Parathyroid adenoma (tissue), 2 donors: Measurements from ENCODE around the gene S100A1.
A peak's percentile ranks its signal among the peaks of the same experiment; 100 is the strongest.

Experiments used
- H2AFZ ChIP-seq: fragments of 300-600 bp; sonication (generic); one replicate; pipeline ENCODE4 v1.7.0; 2017; ENCODE audit warnings: antibody characterized with exemption, mild to moderate bottlenecking
- H3K27ac ChIP-seq: fragments of 300-600 bp; sonication (generic); one replicate; pipeline ENCODE4 v1.7.0; 2017
- H3K27me3 ChIP-seq: fragments of 300-600 bp; sonication (generic); one replicate; pipeline ENCODE4 v1.7.0; 2017; ENCODE audit warnings: low read length; ENCODE audit not compliant: control insufficient read depth, insufficient read depth
- H3K36me3 ChIP-seq: fragments of 300-600 bp; sonication (generic); one replicate; pipeline ENCODE4 v1.7.0; 2017; ENCODE audit warnings: low read length; ENCODE audit not compliant: control insufficient read depth, insufficient read depth
- H3K4me1 ChIP-seq: fragments of 300-600 bp; sonication (generic); one replicate; pipeline ENCODE4 v1.7.0; 2017; ENCODE audit warnings: control low read depth
- H3K4me2 ChIP-seq: fragments of 300-600 bp; sonication (generic); one replicate; pipeline ENCODE4 v1.7.0; 2017; ENCODE audit warnings: low read length
- H3K4me3 ChIP-seq: fragments of 300-600 bp; sonication (generic); one replicate; pipeline ENCODE4 v1.7.0; 2017; ENCODE audit warnings: low read depth, low read length
- H3K79me2 ChIP-seq: fragments of 300-600 bp; sonication (generic); one replicate; pipeline ENCODE4 v1.7.0; 2017; ENCODE audit warnings: control low read depth
- H3K9ac ChIP-seq: fragments of 300-600 bp; sonication (generic); one replicate; pipeline ENCODE4 v1.7.0; 2017; ENCODE audit warnings: mild to moderate bottlenecking
- H3K9me3 ChIP-seq: fragments of 300-600 bp; sonication (generic); one replicate; pipeline ENCODE4 v1.7.0; 2017; ENCODE audit warnings: low read length; ENCODE audit not compliant: control insufficient read depth
- CTCF ChIP-seq: fragments of 300-600 bp; sonication (generic); IDR thresholded peaks from one replicate; pipeline ENCODE4 v1.7.0; 2017; ENCODE audit warnings: antibody characterized with exemption, mild to moderate bottlenecking
- donor health status: primary hyperparathyroidism.

Gene S100A1

GRCh38 chr1:153640861-153641260 is 12.6 kb downstream of the S100A1 start:
- no peak overlapping the region for H3K27ac ChIP-seq
- H3K27me3 ChIP-seq: no peaks in the 10 kb centered on the region
- H2AFZ ChIP-seq: no peak overlapping the region
- no peaks in the 10 kb centered on the region for H3K9me3 ChIP-seq
- H3K79me2 ChIP-seq: peaks cover 3% of the 10 kb centered on the region
- no peak for TF ChIP-seq CTCF
- H3K4me3 ChIP-seq: no peak overlapping the region
- H3K36me3 ChIP-seq: no peaks in the 10 kb centered on the region
- H3K4me2 ChIP-seq: no peak overlapping the region
- H3K4me1 ChIP-seq: no peaks in the 10 kb centered on the region
- no peak overlapping the region for H3K9ac ChIP-seq

GRCh38 chr1:153642161-153642560 is 13.9 kb downstream of the S100A1 start:
- no peaks in the 10 kb centered on the region for H3K4me1 ChIP-seq
- TF ChIP-seq CTCF: no peak
- H3K27ac ChIP-seq: no peak overlapping the region
- H3K27me3 ChIP-seq: no peaks in the 10 kb centered on the region
- no peak overlapping the region for H3K4me3 ChIP-seq
- no peak overlapping the region for H3K9ac ChIP-seq
- no peaks in the 10 kb centered on the region for H3K79me2 ChIP-seq
- no peaks in the 10 kb centered on the region for H3K9me3 ChIP-seq
- no peak overlapping the region for H3K4me2 ChIP-seq
- no peaks in the 10 kb centered on the region for H3K36me3 ChIP-seq
- H2AFZ ChIP-seq: no peak overlapping the region

GRCh38 chr1:153643100-153643499 is 14.9 kb downstream of the S100A1 start:
- no peaks in the 10 kb centered on the region for H3K9me3 ChIP-seq
- no peak for TF ChIP-seq CTCF
- H2AFZ ChIP-seq: no peak overlapping the region
- H3K4me1 ChIP-seq: no peaks in the 10 kb centered on the region
- H3K79me2 ChIP-seq: no peaks in the 10 kb centered on the region
- H3K36me3 ChIP-seq: no peaks in the 10 kb centered on the region
- no peak overlapping the region for H3K4me2 ChIP-seq
- no peaks in the 10 kb centered on the region for H3K27me3 ChIP-seq
- no peak overlapping the region for H3K27ac ChIP-seq
- H3K4me3 ChIP-seq: no peak overlapping the region
- H3K9ac ChIP-seq: no peak overlapping the region

GRCh38 chr1:153643816-153644215 is 15.6 kb downstream of the S100A1 start:
- no peak for TF ChIP-seq CTCF
- Histone ChIP-seq H3K27me3 (no peaks in the 10 kb centered on the region), H3K9me3 (no peaks in the 10 kb centered on the region), H3K4me2 (peak overlapping the region; percentile 44), H3K4me3 (peak overlapping the region; percentile 14), H3K79me2 (no peaks in the 10 kb centered on the region), H3K27ac (no peak overlapping the region), H3K4me1 (peaks cover 3% of the 10 kb centered on the region), H2AFZ (no peak overlapping the region), H3K36me3 (no peaks in the 10 kb centered on the region), H3K9ac (no peak overlapping the region)

- no peak overlapping the region for H3K4me2 ChIP-seq
These were observed 18.6 kb downstream of the S100A1 start for GRCh38 chr1:153646672-153647345.

More at GRCh38 chr1:153646672-153647345, 18.6 kb downstream of the S100A1 start:
- Histone ChIP-seq H2AFZ (no peak overlapping the region), H3K79me2 (no peaks in the 10 kb centered on the region), H3K27me3 (no peaks in the 10 kb centered on the region), H3K9ac (no peak overlapping the region), H3K4me3 (no peak overlapping the region), H3K27ac (peak overlapping the region; percentile 56), H3K36me3 (no peaks in the 10 kb centered on the region), H3K4me1 (peaks cover 5% of the 10 kb centered on the region), H3K9me3 (no peaks in the 10 kb centered on the region)
- TF ChIP-seq CTCF: no peak
